B cell (primary cell): Measurements from ENCODE around the gene UBE2D1. TPM values are rescaled to one million over a fixed set of nuclear protein-coding genes. Genes with fewer than 3 reads are reported as not detected.

ENCODE experiments used
- ATAC-seq: fragments of 200-7000 bp; cut with Tn5 transposase; one replicate; pipeline ENCODE4 v1.10.0; 2021; ENCODE audit warnings: low read depth, mild to moderate bottlenecking, moderate number of reproducible peaks, moderate library complexity
- CTCF ChIA-PET: fragments of 350-600 bp; sonication (Branson Sonifier 250); formaldehyde crosslinking; loops from one replicate; lab custom pipeline; 2021; ENCODE audit warnings: antibody characterized with exemption, inconsistent platforms; lab: Charles Lee
- POLR2A ChIA-PET: fragments of 350-600 bp; sonication (Branson Sonifier 250); formaldehyde crosslinking; loops from one replicate; lab custom pipeline; 2021; ENCODE audit warnings: antibody characterized with exemption; lab: Charles Lee
- DNase-seq: peaks from one replicate; pipeline ENCODE4 v3.0.0; 2013
- H2AFZ ChIP-seq: 2 replicates; pipeline ENCODE4 v1.6.1; 2012; ENCODE audit warnings: mild to moderate bottlenecking, low read depth, low read length; ENCODE audit not compliant: insufficient read depth, poor library complexity, severe bottlenecking
- H3K27ac ChIP-seq, 2 donors: 1 replicate in 1 of 2; 2 replicates in 1 of 2; pipeline ENCODE4 v1.5.1; 2012 to 2013; ENCODE audit warnings: low read length in 2 of 2, mild to moderate bottlenecking in 2 of 2, moderate library complexity in 1 of 2
- H3K27me3 ChIP-seq, 4 experiments: fragments of 200-600 bp in 1 of 4; sonication (generic) in 1 of 4; replicated peaks in 1 of 4; 1 replicate in 2 of 4; 2 replicates in 2 of 4; pipeline versions ENCODE4 v1.6.1 to v1.7.0; 2013 to 2016; ENCODE audit warnings: low read length in 3 of 4, mild to moderate bottlenecking in 2 of 4, mixed read lengths in 1 of 4, moderate library complexity in 1 of 4; ENCODE audit not compliant: insufficient read depth in 4 of 4, control insufficient read depth in 3 of 4; ENCODE audit errors: control extremely low read depth in 1 of 4
- H3K36me3 ChIP-seq, 2 experiments: replicated peaks in 1 of 2; 1 replicate in 1 of 2; 2 replicates in 1 of 2; pipeline versions ENCODE4 v1.6.1 to v1.7.1; 2013; ENCODE audit warnings: low read length in 1 of 2; ENCODE audit not compliant: insufficient read depth in 2 of 2, control insufficient read depth in 1 of 2; ENCODE audit errors: control extremely low read depth in 1 of 2, extremely low read depth in 1 of 2
- H3K4me1 ChIP-seq, 2 donors: fragments of 200-600 bp in 1 of 2; sonication (generic) in 1 of 2; 1 replicate in 1 of 2; 2 replicates in 1 of 2; pipeline versions ENCODE4 v1.5.1 to v1.6.1; 2013 to 2017; ENCODE audit warnings: low read length in 2 of 2; ENCODE audit not compliant: control insufficient read depth in 2 of 2, insufficient read depth in 2 of 2
- H3K4me2 ChIP-seq: replicated peaks from 2 replicates; pipeline ENCODE3; 2012; ENCODE audit warnings: mild to moderate bottlenecking, low read depth, low read length; ENCODE audit not compliant: poor library complexity, severe bottlenecking
- H3K4me3 ChIP-seq, 5 experiments: fragments of 200-600 bp in 1 of 5; sonication (generic) in 1 of 5; 1 replicate in 3 of 5; 2 replicates in 2 of 5; pipeline versions ENCODE4 v1.5.1 to v1.7.0; 2011 to 2016; ENCODE audit warnings: low read length in 4 of 5, mild to moderate bottlenecking in 4 of 5, low read depth in 2 of 5, control low read depth in 1 of 5, moderate library complexity in 1 of 5; ENCODE audit not compliant: insufficient read depth in 1 of 5; ENCODE audit errors: control extremely low read depth in 1 of 5, extremely low read depth in 1 of 5
- H3K79me2 ChIP-seq: fragments of 200-600 bp; sonication (generic); one replicate; pipeline ENCODE4 v1.6.0; 2016; ENCODE audit warnings: low read length; ENCODE audit not compliant: control insufficient read depth, insufficient read depth
- H3K9ac ChIP-seq: fragments of 200-600 bp; sonication (generic); 2 replicates; pipeline ENCODE4 v1.6.1; 2017; ENCODE audit warnings: mild to moderate bottlenecking, low read length, moderate library complexity
- H3K9me3 ChIP-seq, 3 donors: one replicate each; pipeline versions ENCODE4 v1.6.1 to v1.7.1; 2013; ENCODE audit warnings: low read length in 2 of 3; ENCODE audit not compliant: control insufficient read depth in 2 of 3, insufficient read depth in 1 of 3; ENCODE audit errors: control extremely low read depth in 1 of 3
- H4K20me1 ChIP-seq: 2 replicates; pipeline ENCODE4 v1.6.0; 2012; ENCODE audit warnings: mild to moderate bottlenecking, low read length; ENCODE audit not compliant: insufficient read depth, control insufficient read depth, poor library complexity, severe bottlenecking
- H3K27ac Mint-ChIP-seq: one replicate; pipeline ENCODE4 v1.8.0; 2021; ENCODE audit warnings: mixed read lengths
- H3K27me3 Mint-ChIP-seq: one replicate; pipeline ENCODE4 v1.8.0; 2021; ENCODE audit warnings: mixed read lengths
- H3K4me1 Mint-ChIP-seq: one replicate; pipeline ENCODE4 v1.8.0; 2021; ENCODE audit warnings: mixed read lengths
- H3K4me3 Mint-ChIP-seq: one replicate; pipeline ENCODE4 v1.8.0; 2021; ENCODE audit warnings: mixed read lengths
- H3K9me3 Mint-ChIP-seq: one replicate; pipeline ENCODE4 v1.8.0; 2022; ENCODE audit warnings: mixed read lengths; ENCODE audit not compliant: insufficient read depth
- EZH2 ChIP-seq: IDR thresholded peaks from 2 replicates; pipeline ENCODE4 v1.6.1; 2012; ENCODE audit warnings: borderline replicate concordance, low read depth, mild to moderate bottlenecking, moderate library complexity, low read length; ENCODE audit not compliant: insufficient read depth, poor library complexity, severe bottlenecking
- WGBS: methylation state at CpG from one replicate; pipeline ENCODE4 v1.1.5; 2013; ENCODE audit warnings: missing lambda C conversion rate; ENCODE audit not compliant: insufficient coverage; 5-methylcytosine and 5-hydroxymethylcytosine counted together
- intact Hi-C: fragments of 100-400 bp; cut with micrococcal nuclease; formaldehyde crosslinking; loops from one replicate; pipeline ENCODE4 v1.10.0; 2022
- polyA plus RNA-seq: library from polyadenylated mRNA; depleted of rRNA; stranded (reverse); fragments of >200 nt; gene quantifications from 2 replicates; pipeline ENCODE4 v1.2.3, GENCODE V29; 2012
- total RNA-seq, 2 donors: library from RNA; stranded (reverse); fragments of 120-200 nt in 1 of 2; gene quantifications; 1 replicate in 1 of 2; 2 replicates in 1 of 2; pipeline versions ENCODE4 v1.2.3 to v1.2.4, GENCODE V29; 2013 to 2022
- TF ChIP-seq, protein P1 (sequence below): fragments of 200-600 bp; IDR thresholded peaks from one replicate; pipeline ENCODE4 v1.8.0; 2022; ENCODE audit warnings: antibody characterized with exemption, mild to moderate bottlenecking

Gene UBE2D1
- total and polyA plus RNA-seq, 2 donors (not counting 1 experiment from before 2014, with no cell fraction given) = 8.5 to 12.6 TPM

DNA sequence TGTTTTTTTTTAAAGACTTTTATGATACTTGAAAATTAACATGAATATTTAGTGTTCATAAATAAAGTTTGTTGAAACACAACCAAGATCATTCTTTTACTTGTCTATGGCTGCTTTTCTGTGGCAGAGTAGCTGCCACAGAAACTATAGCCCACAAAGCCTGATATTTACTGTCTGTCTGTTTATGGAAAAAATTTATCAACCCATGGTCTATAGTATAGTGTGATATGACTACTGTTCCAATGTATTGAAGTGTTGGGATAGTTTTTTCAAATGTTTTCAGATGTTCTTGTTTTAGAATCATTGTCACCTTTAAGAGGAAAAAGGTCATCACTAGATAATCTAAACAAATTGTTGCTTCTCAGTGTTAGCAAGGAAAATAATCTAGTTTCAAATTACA is 61.3 kb downstream of the UBE2D1 start:
- Histone ChIP-seq H3K9me3 (no peaks in the 10 kb centered on the region), H3K4me1 (no peaks in the 10 kb centered on the region), H3K79me2 (no peaks in the 10 kb centered on the region), H3K36me3 (peaks cover 7 to 59% of the 10 kb centered on the region in 2 experiments), H3K4me2 (no peak overlapping the region), H3K27ac (no peak overlapping the region), H4K20me1 (peaks cover 11% of the 10 kb centered on the region), H3K27me3 (no peaks in the 10 kb centered on the region), H3K4me3 (no peak overlapping the region), H2AFZ (no peak overlapping the region), H3K9ac (no peak overlapping the region)
- Mint-ChIP-seq H3K4me3 (no peak overlapping the region), H3K4me1 (peaks cover 3% of the 10 kb centered on the region), H3K27ac (no peak overlapping the region), H3K9me3 (no peaks in the 10 kb centered on the region), H3K27me3 (no peaks in the 10 kb centered on the region)
- DNase-seq (no peak), ATAC-seq (no peak)
- TF ChIP-seq, protein P1, sequence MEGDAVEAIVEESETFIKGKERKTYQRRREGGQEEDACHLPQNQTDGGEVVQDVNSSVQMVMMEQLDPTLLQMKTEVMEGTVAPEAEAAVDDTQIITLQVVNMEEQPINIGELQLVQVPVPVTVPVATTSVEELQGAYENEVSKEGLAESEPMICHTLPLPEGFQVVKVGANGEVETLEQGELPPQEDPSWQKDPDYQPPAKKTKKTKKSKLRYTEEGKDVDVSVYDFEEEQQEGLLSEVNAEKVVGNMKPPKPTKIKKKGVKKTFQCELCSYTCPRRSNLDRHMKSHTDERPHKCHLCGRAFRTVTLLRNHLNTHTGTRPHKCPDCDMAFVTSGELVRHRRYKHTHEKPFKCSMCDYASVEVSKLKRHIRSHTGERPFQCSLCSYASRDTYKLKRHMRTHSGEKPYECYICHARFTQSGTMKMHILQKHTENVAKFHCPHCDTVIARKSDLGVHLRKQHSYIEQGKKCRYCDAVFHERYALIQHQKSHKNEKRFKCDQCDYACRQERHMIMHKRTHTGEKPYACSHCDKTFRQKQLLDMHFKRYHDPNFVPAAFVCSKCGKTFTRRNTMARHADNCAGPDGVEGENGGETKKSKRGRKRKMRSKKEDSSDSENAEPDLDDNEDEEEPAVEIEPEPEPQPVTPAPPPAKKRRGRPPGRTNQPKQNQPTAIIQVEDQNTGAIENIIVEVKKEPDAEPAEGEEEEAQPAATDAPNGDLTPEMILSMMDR = no peak
- no peak for TF ChIP-seq EZH2
- CTCF ChIA-PET = no interaction called here
- intact Hi-C loops = no loop called here
- POLR2A ChIA-PET = no interaction called here

DNA sequence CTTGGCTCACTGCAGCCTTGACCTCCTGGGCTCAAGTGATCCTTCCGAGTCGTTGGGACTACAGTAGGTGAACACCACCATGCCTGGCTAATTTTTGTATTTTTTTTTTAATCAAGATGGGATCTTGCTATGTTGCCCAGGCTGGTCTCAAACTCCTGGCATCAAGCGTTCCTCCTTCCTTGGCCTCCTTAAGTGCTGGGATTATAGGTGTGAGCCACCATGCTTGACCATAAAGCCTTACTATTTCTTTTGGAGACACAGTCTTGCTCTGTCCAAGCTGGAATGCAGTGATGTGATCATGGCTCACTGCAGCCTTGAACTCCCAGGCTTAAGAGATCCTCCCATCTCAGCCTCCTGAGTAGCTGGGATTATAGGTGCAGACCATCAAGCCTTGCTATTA is 63.0 kb downstream of the UBE2D1 start:
- Histone ChIP-seq H4K20me1 (no peaks in the 10 kb centered on the region), H3K36me3 (peaks cover 4 to 43% of the 10 kb centered on the region in 2 experiments), H3K4me3 (no peak overlapping the region), H3K4me1 (no peaks in the 10 kb centered on the region), H3K9ac (no peak overlapping the region), H3K9me3 (no peaks in the 10 kb centered on the region), H2AFZ (no peak overlapping the region), H3K27me3 (no peaks in the 10 kb centered on the region), H3K4me2 (no peak overlapping the region), H3K27ac (no peak overlapping the region), H3K79me2 (no peaks in the 10 kb centered on the region)
- intact Hi-C loops = no loop called here
- Mint-ChIP-seq H3K27ac (no peak overlapping the region), H3K27me3 (no peaks in the 10 kb centered on the region), H3K4me3 (no peak overlapping the region), H3K9me3 (no peaks in the 10 kb centered on the region), H3K4me1 (no peaks in the 10 kb centered on the region)
- CTCF ChIA-PET = interaction anchor here (0.9 kb wide), 1 partner anchor 106 kb away, joined by 3 read pairs; no protein-coding TSS in a partner anchor
- no peak for ATAC-seq
- no peak for TF ChIP-seq EZH2
- TF ChIP-seq, protein P1 = no peak
- POLR2A ChIA-PET = no interaction called here
- DNase-seq = no peak
- 100% methylated on average over 2 of the region's 3 CpGs for WGBS
